VCaP (cell line): ENCODE results near the gene KCNQ5.

Experiments used
- H3K27ac ChIP-seq: fragments of 450-650 bp; 2 replicates; pipeline ENCODE4 v1.5.1; 2017
- TF ChIP-seq, protein P1 (sequence below): fragments of 450-650 bp; conservative IDR thresholded peaks from 2 replicates; pipeline ENCODE4 v1.5.1; 2017; ENCODE audit warnings: mild to moderate bottlenecking, moderate library complexity

KCNQ5 gene

DNA sequence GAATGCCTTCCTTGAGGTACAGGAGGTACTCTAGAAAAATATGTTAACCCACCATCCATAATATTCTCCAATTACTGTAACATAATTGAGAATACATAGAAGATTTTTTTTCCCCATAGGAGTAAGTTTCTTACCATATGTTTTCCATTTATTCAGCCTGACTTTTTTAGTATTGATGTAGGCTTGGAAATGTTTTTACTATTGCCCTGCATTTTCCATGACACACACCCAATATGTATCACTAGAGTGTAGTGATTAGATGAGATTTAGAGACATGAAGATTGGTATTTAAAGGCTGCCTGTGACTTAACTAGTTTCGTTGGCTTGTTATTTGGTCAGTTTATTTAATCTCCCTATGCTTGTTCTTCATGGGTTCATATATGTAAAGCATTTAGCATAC, 39.5 kb downstream of the KCNQ5 start:
- TF ChIP-seq, protein P1, sequence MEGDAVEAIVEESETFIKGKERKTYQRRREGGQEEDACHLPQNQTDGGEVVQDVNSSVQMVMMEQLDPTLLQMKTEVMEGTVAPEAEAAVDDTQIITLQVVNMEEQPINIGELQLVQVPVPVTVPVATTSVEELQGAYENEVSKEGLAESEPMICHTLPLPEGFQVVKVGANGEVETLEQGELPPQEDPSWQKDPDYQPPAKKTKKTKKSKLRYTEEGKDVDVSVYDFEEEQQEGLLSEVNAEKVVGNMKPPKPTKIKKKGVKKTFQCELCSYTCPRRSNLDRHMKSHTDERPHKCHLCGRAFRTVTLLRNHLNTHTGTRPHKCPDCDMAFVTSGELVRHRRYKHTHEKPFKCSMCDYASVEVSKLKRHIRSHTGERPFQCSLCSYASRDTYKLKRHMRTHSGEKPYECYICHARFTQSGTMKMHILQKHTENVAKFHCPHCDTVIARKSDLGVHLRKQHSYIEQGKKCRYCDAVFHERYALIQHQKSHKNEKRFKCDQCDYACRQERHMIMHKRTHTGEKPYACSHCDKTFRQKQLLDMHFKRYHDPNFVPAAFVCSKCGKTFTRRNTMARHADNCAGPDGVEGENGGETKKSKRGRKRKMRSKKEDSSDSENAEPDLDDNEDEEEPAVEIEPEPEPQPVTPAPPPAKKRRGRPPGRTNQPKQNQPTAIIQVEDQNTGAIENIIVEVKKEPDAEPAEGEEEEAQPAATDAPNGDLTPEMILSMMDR = no peak
- no peak overlapping the region for H3K27ac ChIP-seq

GRCh38 chr6:72665599-72665998, 43.7 kb downstream of the KCNQ5 start:
- H3K27ac ChIP-seq = no peak overlapping the region
- TF ChIP-seq, protein P1 = no peak

DNA sequence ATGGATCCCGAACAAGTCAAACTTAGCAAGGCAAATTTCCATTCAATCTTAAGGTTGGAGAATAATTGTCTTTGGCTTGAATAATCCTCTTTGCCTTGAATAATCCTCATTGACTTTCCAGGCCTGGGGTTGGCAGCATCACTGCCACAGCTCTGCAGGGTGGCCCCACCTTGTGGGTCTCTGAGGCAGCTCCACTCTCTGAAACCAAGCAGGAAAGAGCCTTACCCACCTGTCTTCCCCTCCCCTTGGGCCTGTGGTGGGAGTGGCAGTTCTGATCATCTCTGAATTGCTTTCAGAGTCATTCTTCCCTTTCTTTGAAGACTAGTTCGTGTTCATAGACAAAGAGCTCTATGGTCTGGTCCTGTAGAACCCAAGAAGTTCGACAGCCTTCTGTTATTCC, 47.5 kb downstream of the KCNQ5 start:
- no peak overlapping the region for H3K27ac ChIP-seq
- TF ChIP-seq, protein P1 = no peak

DNA sequence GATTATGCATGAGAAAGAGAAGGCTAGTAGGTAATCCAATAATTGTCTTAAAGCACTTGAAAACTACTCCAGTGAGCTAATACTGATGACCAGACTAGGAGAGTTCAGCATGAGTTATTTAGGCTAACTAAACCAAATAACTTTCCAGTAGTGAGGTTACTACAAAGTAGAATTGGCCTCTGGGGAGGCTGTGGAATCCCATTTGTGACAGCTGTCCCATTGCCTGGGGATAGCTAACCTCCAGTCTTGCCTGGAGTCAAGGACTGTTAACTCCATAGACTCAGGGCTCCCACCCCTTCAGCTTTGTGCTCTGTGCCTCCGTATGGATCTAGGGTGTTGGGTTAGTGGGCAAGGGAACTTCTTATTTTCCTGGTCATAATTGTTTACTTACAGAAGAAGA, 51.0 kb downstream of the KCNQ5 start:
- TF ChIP-seq, protein P1 = no peak
- no peak overlapping the region for H3K27ac ChIP-seq

GRCh38 chr6:72674842-72675241, 53.0 kb downstream of the KCNQ5 start:
- no peak overlapping the region for H3K27ac ChIP-seq
- TF ChIP-seq, protein P1 = no peak

- H3K27ac ChIP-seq = no peak overlapping the region
- TF ChIP-seq, protein P1 = no peak
Observed at GRCh38 chr6:72675396-72675795, 53.5 kb downstream of the KCNQ5 start.

GRCh38 chr6:72676995-72677394, 55.1 kb downstream of the KCNQ5 start:
- TF ChIP-seq, protein P1 = no peak
- H3K27ac ChIP-seq = no peak overlapping the region

GRCh38 chr6:72677740-72678139, 55.9 kb downstream of the KCNQ5 start:
- H3K27ac ChIP-seq = no peak overlapping the region
- TF ChIP-seq, protein P1 = no peak
